Chondrocyte (in vitro differentiated cells): ENCODE measurements around the gene KAT5. TPM values are rescaled to one million over a fixed set of nuclear protein-coding genes. Genes with fewer than 3 reads are reported as not detected.

Experiments used
- DNase-seq: peaks from one replicate; pipeline ENCODE4 v3.0.0; 2021; ENCODE audit warnings: mixed read lengths, low spot score
- H3K27ac Mint-ChIP-seq: one replicate; pipeline ENCODE4 v1.8.0; 2021; ENCODE audit warnings: mild to moderate bottlenecking, moderate library complexity, mixed read lengths; ENCODE audit not compliant: unreplicated experiment
- H3K27me3 Mint-ChIP-seq: 2 replicates; pipeline ENCODE4 v1.8.0; 2021; ENCODE audit warnings: low read depth, mixed read lengths
- H3K36me3 Mint-ChIP-seq: 2 replicates; pipeline ENCODE4 v1.8.0; 2021; ENCODE audit warnings: low read depth, mixed read lengths
- H3K4me1 Mint-ChIP-seq: 2 replicates; pipeline ENCODE4 v1.8.0; 2021; ENCODE audit warnings: low read depth, mild to moderate bottlenecking, mixed read lengths
- H3K4me3 Mint-ChIP-seq: one replicate; pipeline ENCODE4 v1.8.0; 2021; ENCODE audit warnings: mild to moderate bottlenecking, moderate library complexity, mixed read lengths; ENCODE audit not compliant: unreplicated experiment
- H3K9me3 Mint-ChIP-seq: 2 replicates; pipeline ENCODE4 v1.8.0; 2021; ENCODE audit warnings: low read depth, mixed read lengths
- total RNA-seq: library from RNA; stranded (reverse); gene quantifications from 3 replicates; pipeline ENCODE4 v1.2.1, GENCODE V29; 2021
- TF ChIP-seq, protein P1 (sequence below): fragments of 200-600 bp; sonication (generic); IDR thresholded peaks from 2 replicates; pipeline ENCODE4 v1.5.0; 2021; ENCODE audit warnings: antibody characterized with exemption, mild to moderate bottlenecking, moderate library complexity

KAT5 gene
- total RNA-seq, 1 donor from 2014 or later = 43.2 TPM

- H3K27me3 Mint-ChIP-seq = peaks cover 20% of the 10 kb centered on the region
- TF ChIP-seq, protein P1, sequence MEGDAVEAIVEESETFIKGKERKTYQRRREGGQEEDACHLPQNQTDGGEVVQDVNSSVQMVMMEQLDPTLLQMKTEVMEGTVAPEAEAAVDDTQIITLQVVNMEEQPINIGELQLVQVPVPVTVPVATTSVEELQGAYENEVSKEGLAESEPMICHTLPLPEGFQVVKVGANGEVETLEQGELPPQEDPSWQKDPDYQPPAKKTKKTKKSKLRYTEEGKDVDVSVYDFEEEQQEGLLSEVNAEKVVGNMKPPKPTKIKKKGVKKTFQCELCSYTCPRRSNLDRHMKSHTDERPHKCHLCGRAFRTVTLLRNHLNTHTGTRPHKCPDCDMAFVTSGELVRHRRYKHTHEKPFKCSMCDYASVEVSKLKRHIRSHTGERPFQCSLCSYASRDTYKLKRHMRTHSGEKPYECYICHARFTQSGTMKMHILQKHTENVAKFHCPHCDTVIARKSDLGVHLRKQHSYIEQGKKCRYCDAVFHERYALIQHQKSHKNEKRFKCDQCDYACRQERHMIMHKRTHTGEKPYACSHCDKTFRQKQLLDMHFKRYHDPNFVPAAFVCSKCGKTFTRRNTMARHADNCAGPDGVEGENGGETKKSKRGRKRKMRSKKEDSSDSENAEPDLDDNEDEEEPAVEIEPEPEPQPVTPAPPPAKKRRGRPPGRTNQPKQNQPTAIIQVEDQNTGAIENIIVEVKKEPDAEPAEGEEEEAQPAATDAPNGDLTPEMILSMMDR = no peak
- H3K27ac Mint-ChIP-seq = no peak overlapping the region
- H3K36me3 Mint-ChIP-seq = peaks cover 2% of the 10 kb centered on the region
- H3K4me1 Mint-ChIP-seq = no peaks in the 10 kb centered on the region
- H3K4me3 Mint-ChIP-seq = no peak overlapping the region
- DNase-seq = no peak
- H3K9me3 Mint-ChIP-seq = no peaks in the 10 kb centered on the region
These were observed 16.4 kb upstream of the KAT5 start for GRCh38 chr11:65695459-65696241.

DNA sequence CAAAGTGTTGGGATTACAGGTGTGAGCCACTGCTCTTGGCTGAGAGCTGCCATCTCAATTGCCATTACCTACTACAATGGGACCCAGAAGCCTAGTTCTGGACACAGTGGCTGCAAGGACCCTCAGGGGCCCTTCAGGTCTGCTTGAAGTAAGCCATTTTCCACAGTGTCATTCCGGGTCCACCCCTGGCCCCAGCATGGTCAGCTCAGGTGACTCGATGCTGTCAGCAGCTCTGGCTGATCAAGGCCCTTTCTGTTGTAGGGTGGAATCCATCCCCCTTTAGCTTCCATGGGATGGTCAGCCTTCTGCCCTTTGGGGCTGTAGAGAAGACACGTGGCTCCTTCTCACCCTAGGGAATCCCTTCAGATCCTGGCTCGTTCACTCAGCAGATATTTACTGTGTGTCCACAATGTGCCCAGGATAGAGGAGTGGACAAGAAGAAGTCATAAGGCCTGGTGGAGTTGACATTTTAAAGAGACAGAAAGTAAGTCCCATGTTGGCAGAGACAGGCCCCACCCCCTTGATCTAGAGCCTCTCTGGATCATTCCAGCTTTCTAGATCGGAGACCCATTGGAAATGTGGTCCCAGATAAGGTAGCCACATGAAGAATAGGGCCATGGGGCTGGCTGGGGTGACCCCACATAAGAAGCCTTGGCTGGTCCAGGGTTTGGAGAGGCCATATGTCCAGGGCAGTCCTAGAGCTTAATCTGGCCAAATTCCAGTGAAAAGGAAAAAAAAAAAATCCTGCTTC is 15.1 kb upstream of the KAT5 start:
- TF ChIP-seq, protein P1 = no peak
- Mint-ChIP-seq H3K36me3 (peaks cover 2% of the 10 kb centered on the region), H3K27me3 (peaks cover 25% of the 10 kb centered on the region), H3K27ac (no peak overlapping the region), H3K4me1 (no peaks in the 10 kb centered on the region), H3K4me3 (no peak overlapping the region), H3K9me3 (no peaks in the 10 kb centered on the region)
- DNase-seq = no peak

GRCh38 chr11:65698205-65698604 is 13.8 kb upstream of the KAT5 start:
- no peaks in the 10 kb centered on the region for H3K4me1 Mint-ChIP-seq
- no peaks in the 10 kb centered on the region for H3K9me3 Mint-ChIP-seq
- peaks cover 2% of the 10 kb centered on the region for H3K36me3 Mint-ChIP-seq
- H3K4me3 Mint-ChIP-seq = no peak overlapping the region
- no peak overlapping the region for H3K27ac Mint-ChIP-seq
- DNase-seq = no peak
- TF ChIP-seq, protein P1 = no peak
- peaks cover 32% of the 10 kb centered on the region for H3K27me3 Mint-ChIP-seq

- Mint-ChIP-seq H3K4me1 (no peaks in the 10 kb centered on the region), H3K27me3 (peaks cover 33% of the 10 kb centered on the region), H3K36me3 (peaks cover 2% of the 10 kb centered on the region), H3K4me3 (no peak overlapping the region), H3K27ac (no peak overlapping the region), H3K9me3 (no peaks in the 10 kb centered on the region)
- TF ChIP-seq, protein P1 = no peak
- no peak for DNase-seq
These were observed 12.7 kb upstream of the KAT5 start for GRCh38 chr11:65699306-65699705.

DNA sequence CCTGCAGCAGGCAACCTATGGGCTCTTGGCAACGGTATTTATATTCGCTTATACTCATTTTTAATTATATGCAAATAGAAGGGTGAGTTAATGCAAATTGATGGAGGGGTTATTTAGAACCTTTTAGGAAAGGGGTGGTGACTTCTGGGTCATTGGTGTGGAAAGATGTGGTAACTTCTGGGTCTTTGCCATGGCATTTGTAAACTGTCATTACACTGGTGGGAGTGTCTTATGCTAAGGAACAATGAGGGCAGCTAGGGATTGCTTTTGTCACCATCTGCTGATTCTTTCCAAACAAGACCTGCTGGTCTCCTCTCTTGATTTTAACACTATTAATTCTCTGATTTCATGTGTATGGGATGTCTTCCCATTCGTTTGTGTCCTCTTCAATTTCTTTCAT is 11.7 kb upstream of the KAT5 start:
- TF ChIP-seq, protein P1 = no peak
- H3K27me3 Mint-ChIP-seq = peaks cover 36% of the 10 kb centered on the region

More for the DNA sequence above, 11.7 kb upstream of the KAT5 start:
- Mint-ChIP-seq H3K27ac (no peak overlapping the region), H3K9me3 (no peaks in the 10 kb centered on the region), H3K4me1 (no peaks in the 10 kb centered on the region), H3K4me3 (no peak overlapping the region), H3K36me3 (peaks cover 2% of the 10 kb centered on the region)
- DNase-seq = no peak
